SJCRH30 (cell line): ENCODE data around the gene EID1. TPM values are rescaled to one million over a fixed set of nuclear protein-coding genes. Genes with fewer than 3 reads are reported as not detected.
"Not testable (repeated sequence)": the region's sequence is repeated elsewhere in the genome, so short reads cannot be mapped to it uniquely, and the experiment has no call there.

ENCODE experiments used
- DNase-seq, 2 experiments: peaks; one replicate each; pipeline ENCODE4 v3.0.0-alpha.2; 2015 to 2020
- H3K27ac ChIP-seq: fragments of 250-450 bp; sonication (Bioruptor Pico); 2 replicates; pipeline ENCODE4 v1.5.1; 2020; ENCODE audit warnings: mild to moderate bottlenecking, moderate library complexity
- H3K27me3 ChIP-seq: fragments of 250-450 bp; sonication (Bioruptor Pico); 2 replicates; pipeline ENCODE4 v1.5.1; 2020; ENCODE audit warnings: mild to moderate bottlenecking, moderate library complexity
- H3K36me3 ChIP-seq: fragments of 250-450 bp; sonication (Bioruptor Pico); 2 replicates; pipeline ENCODE4 v1.5.1; 2020; ENCODE audit warnings: mild to moderate bottlenecking, moderate library complexity
- H3K4me1 ChIP-seq: fragments of 250-450 bp; sonication (Bioruptor Pico); 2 replicates; pipeline ENCODE4 v1.5.1; 2020; ENCODE audit warnings: mild to moderate bottlenecking, moderate library complexity
- H3K4me3 ChIP-seq: fragments of 250-450 bp; sonication (Bioruptor Pico); 2 replicates; pipeline ENCODE4 v1.5.1; 2020; ENCODE audit warnings: mild to moderate bottlenecking, moderate library complexity
- H3K9me3 ChIP-seq: fragments of 250-450 bp; sonication (Bioruptor Pico); replicated peaks from 2 replicates; pipeline ENCODE4 v1.5.1; 2020; ENCODE audit warnings: mild to moderate bottlenecking, moderate library complexity
- total RNA-seq: library from RNA; depleted of rRNA; stranded (reverse); fragments of >200 nt; shearing (Covaris generic); gene quantifications from 2 replicates; pipeline ENCODE4 v1.2.3, GENCODE V29; 2014; rRNA removed

EID1 gene
- total RNA-seq, 1 experiment from 2014 or later, result 164 TPM

DNA sequence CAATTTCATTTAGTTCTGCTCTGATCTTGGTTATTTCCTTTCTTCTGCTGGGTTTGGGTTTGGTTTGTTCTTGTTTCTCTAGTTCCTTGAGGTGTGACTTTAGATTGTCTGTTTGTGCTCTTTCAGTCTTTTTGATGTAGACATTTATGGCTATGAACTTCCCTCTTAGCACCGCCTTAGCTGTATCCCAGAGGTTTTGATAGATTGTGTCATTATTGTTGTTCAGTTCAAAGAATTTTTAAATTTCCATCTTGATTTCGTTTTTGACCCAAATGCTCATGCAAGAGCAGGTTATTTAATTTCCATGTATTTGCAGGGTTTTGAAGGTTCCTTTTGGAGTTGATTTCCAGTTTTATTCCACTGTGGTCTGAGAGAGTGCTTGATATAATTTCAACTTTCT, 32.6 kb downstream of the EID1 start:
- DNase-seq, H3K36me3 ChIP-seq, H3K4me3 ChIP-seq: not testable (repeated sequence)

DNA sequence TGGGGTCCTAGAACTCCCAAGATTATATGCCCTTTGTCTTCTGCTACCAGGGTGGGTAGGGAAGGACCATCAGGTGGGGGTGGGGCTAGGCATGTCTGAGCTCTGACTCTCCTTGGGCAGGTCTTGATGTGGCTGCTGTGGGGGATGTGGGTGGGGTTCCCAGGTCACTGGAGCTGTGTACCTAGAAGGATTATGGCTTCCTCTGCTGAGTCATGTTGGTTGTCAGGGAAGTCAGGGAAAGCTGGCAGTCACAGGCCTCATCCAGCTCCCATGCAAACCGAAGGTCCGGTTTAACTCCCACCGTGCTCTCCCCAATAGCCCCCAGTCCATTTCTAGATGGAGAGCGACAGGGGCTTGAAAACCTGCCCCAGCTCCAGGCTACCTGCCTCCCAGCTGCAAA, 35.2 kb downstream of the EID1 start:
- Histone ChIP-seq H3K36me3 (no peaks in the 10 kb centered on the region), H3K9me3 (no peaks in the 10 kb centered on the region), H3K4me1 (peaks cover 2% of the 10 kb centered on the region; the same call in 1 of the 2 replicates), H3K27ac (no peak overlapping the region), H3K27me3 (no peaks in the 10 kb centered on the region), H3K4me3 (no peak overlapping the region)
- DNase-seq, result no peak

More for the DNA sequence above, 32.6 kb downstream of the EID1 start:
- H3K27ac ChIP-seq, H3K27me3 ChIP-seq, H3K4me1 ChIP-seq, H3K9me3 ChIP-seq: not testable (repeated sequence)

GRCh38 chr15:48914717-48915116, 36.8 kb downstream of the EID1 start:
- no peak for DNase-seq
- H3K4me1 ChIP-seq, result peaks cover 2% of the 10 kb centered on the region; the same call in 1 of the 2 replicates
- H3K27me3 ChIP-seq, result no peaks in the 10 kb centered on the region
- H3K4me3 ChIP-seq, result no peak overlapping the region
- no peak overlapping the region for H3K27ac ChIP-seq
- H3K9me3 ChIP-seq, result no peaks in the 10 kb centered on the region
- no peaks in the 10 kb centered on the region for H3K36me3 ChIP-seq

- H3K4me3 ChIP-seq, result no peak overlapping the region
- no peak overlapping the region for H3K27ac ChIP-seq
- DNase-seq, result peak in 1 of 2 experiments; percentile 20
- no peaks in the 10 kb centered on the region for H3K36me3 ChIP-seq
- no peaks in the 10 kb centered on the region for H3K27me3 ChIP-seq
- H3K9me3 ChIP-seq, result no peaks in the 10 kb centered on the region
- peaks cover 2% of the 10 kb centered on the region; the same call in 1 of the 2 replicates for H3K4me1 ChIP-seq
Observed at GRCh38 chr15:48915861-48916260, 37.9 kb downstream of the EID1 start.

DNA sequence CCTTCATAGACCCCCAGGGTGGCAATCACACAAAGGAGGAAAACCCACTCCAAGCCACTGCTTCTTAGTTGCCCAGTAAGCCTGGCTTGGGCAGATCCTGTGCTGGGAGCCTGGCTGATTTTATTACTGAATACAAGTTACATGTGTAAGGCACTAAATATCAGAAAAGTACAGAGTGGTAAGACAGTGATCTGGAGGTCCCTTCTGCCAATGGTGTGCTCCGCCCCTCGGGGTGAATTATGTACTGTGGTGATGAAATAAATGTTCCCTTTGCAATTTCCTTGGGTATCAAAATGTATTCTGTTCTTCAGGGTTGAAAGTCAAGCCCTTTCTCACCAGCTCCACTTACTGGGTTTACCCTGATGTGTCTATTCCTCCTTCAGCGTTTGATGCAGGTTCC, 38.8 kb downstream of the EID1 start:
- Histone ChIP-seq H3K27ac (no peak overlapping the region), H3K9me3 (no peaks in the 10 kb centered on the region), H3K4me3 (no peak overlapping the region), H3K36me3 (no peaks in the 10 kb centered on the region), H3K27me3 (no peaks in the 10 kb centered on the region), H3K4me1 (peaks cover 2% of the 10 kb centered on the region; the same call in 1 of the 2 replicates)
- DNase-seq, result no peak

GRCh38 chr15:48922046-48922445, 44.1 kb downstream of the EID1 start:
- H3K4me1 ChIP-seq, result peaks cover 11% of the 10 kb centered on the region
- H3K36me3 ChIP-seq, result no peaks in the 10 kb centered on the region
- no peak overlapping the region for H3K4me3 ChIP-seq
- no peaks in the 10 kb centered on the region for H3K27me3 ChIP-seq
- DNase-seq, result no peak
- H3K27ac ChIP-seq, result no peak overlapping the region
- no peaks in the 10 kb centered on the region for H3K9me3 ChIP-seq

GRCh38 chr15:48924528-48925393, 46.8 kb downstream of the EID1 start:
- Histone ChIP-seq H3K9me3 (no peaks in the 10 kb centered on the region), H3K27ac (peak overlapping the region; percentile 51), H3K36me3 (no peaks in the 10 kb centered on the region), H3K4me3 (no peak overlapping the region), H3K27me3 (no peaks in the 10 kb centered on the region), H3K4me1 (peaks cover 11% of the 10 kb centered on the region)
- DNase-seq, result no peak

DNA sequence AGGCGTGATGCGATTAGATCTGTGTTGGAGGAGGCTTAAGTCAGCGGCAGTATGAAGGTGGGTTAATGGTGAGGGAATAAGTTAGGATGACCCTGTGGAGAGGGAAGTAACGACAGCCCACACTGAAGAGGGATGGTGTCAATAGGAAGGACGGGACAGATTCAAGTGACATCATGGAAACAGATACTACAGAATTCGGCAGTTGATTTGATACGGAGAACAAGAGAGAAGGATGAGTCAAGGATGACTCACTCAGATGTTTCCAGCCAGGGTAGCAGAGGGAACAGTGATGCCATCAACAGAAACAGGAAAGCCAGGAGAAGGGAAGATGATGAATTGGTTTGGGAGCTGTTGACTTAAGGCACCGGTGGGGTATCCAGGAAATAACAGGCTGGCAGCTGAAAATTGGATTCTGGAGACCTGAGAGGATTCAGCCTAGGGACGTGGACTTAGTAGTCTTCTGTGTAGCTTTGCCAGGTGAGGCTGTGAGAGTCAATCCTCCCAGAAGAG, 47.8 kb downstream of the EID1 start:
- H3K27me3 ChIP-seq, result no peaks in the 10 kb centered on the region
- H3K36me3 ChIP-seq, result no peaks in the 10 kb centered on the region
- H3K27ac ChIP-seq, result peak overlapping the region; percentile 51
- peak overlapping the region; percentile 33 for H3K4me3 ChIP-seq
- H3K4me1 ChIP-seq, result peaks cover 11% of the 10 kb centered on the region
- DNase-seq, result peak; percentile 47 to 67
- no peaks in the 10 kb centered on the region for H3K9me3 ChIP-seq

DNA sequence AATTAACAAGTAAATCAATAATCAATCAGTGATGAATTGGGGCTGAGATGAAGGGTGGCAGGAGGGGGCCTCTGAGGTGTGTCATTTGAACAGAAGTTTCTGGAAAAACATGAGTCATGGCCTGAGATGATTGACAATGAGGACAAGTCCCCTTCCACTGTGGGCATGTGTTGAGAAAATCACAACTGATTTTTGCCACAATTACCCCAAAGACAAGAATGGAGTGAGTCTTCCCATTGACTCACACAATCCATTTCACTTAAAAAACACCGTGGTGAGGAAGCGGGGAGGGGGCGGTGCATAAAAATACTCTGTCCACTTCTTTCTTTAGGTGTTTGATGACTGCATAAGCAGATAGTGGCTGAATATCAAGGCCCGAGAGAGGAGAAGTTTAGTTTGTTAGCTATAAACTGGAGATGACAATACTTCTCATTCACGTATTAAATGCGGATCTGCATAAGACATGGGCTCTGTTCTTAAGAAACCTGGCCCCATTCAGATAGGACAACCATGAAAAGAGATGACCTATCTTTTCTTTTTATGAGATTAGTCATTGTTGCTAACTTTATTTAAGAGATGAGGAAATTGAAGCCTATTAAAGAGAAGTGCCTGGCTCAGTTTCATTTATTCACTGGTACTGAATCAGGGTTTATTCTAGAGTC, 51.1 kb downstream of the EID1 start:
- no peaks in the 10 kb centered on the region for H3K36me3 ChIP-seq
- H3K27me3 ChIP-seq, result no peaks in the 10 kb centered on the region
- peaks cover 11% of the 10 kb centered on the region for H3K4me1 ChIP-seq
- H3K9me3 ChIP-seq, result no peaks in the 10 kb centered on the region
- no peak overlapping the region for H3K27ac ChIP-seq
- no peak overlapping the region for H3K4me3 ChIP-seq
- DNase-seq, result no peak

- no peak overlapping the region for H3K27ac ChIP-seq
- no peaks in the 10 kb centered on the region for H3K9me3 ChIP-seq
- H3K4me3 ChIP-seq, result no peak overlapping the region
- peaks cover 11% of the 10 kb centered on the region for H3K4me1 ChIP-seq
- DNase-seq, result no peak
- H3K27me3 ChIP-seq, result no peaks in the 10 kb centered on the region
- no peaks in the 10 kb centered on the region for H3K36me3 ChIP-seq
Observed at GRCh38 chr15:48929661-48930060, 51.7 kb downstream of the EID1 start.

Other genes starting within 250 kb of the EID1 start
- gene FBN1, start 232.4 kb upstream of the EID1 start, total RNA-seq, result 31.6 and 33.5 TPM in 2 replicates
- 23.1 and 31.8 TPM in 2 replicates for gene CEP152, start 67.1 kb upstream of the EID1 start, total RNA-seq
- 1.2 and 1.8 TPM in 2 replicates for gene SHC4, start 85.8 kb downstream of the EID1 start, total RNA-seq
- 19.3 and 23.5 TPM in 2 replicates for gene SECISBP2L, start 168.3 kb downstream of the EID1 start, total RNA-seq